Prostate gland (tissue), 2 donors: ENCODE results near the gene HOXC6.

ENCODE experiments used
- CTCF ChIP-seq, 4 experiments: fragments of 200-600 bp in 2 of 4; fragments of 450-650 bp in 2 of 4; sonication (generic) in 2 of 4; IDR thresholded peaks; 1 replicate in 3 of 4; 2 replicates in 1 of 4; pipeline ENCODE4 v1.5.1; 2016 to 2019; ENCODE audit warnings: antibody characterized with exemption in 4 of 4, mild to moderate bottlenecking in 2 of 4, moderate library complexity in 2 of 4
- POLR2A ChIP-seq: fragments of 450-650 bp; IDR thresholded peaks from one replicate; pipeline ENCODE4 v1.6.1; 2016; ENCODE audit warnings: antibody characterized with exemption, mild to moderate bottlenecking

- TF ChIP-seq CTCF (IDR thresholded peaks at IDR 0.05) (no peak), POLR2A (no peak)
These were observed 24.3 kb downstream of the HOXC6 start for GRCh38 chr12:54052438-54053002.
